H1 (cell line): ENCODE measurements around the gene CPED1.

Experiments used
- BCL11A ChIP-seq, 2 experiments: IDR thresholded peaks; one replicate each; pipeline ENCODE4 v1.6.1; 2011; ENCODE audit warnings: low read depth in 2 of 2, low read length in 2 of 2, mild to moderate bottlenecking in 2 of 2
- CTBP2 ChIP-seq: IDR thresholded peaks from 2 replicates; pipeline ENCODE4 v1.7.0; 2011; ENCODE audit warnings: borderline replicate concordance, mild to moderate bottlenecking, moderate library complexity, mixed read lengths, low read length; ENCODE audit not compliant: insufficient read depth, insufficient read length
- CTCF ChIP-seq, 3 experiments: IDR thresholded peaks; 1 replicate in 2 of 3; 2 replicates in 1 of 3; pipeline versions ENCODE4 v1.5.1 to v1.6.1; 2011; ENCODE audit warnings: low read length in 3 of 3, mild to moderate bottlenecking in 3 of 3, inconsistent platforms in 2 of 3, low read depth in 1 of 3, moderate library complexity in 1 of 3; ENCODE audit not compliant: insufficient read depth in 1 of 3; ENCODE audit errors: control extremely low read depth in 1 of 3
- EZH2 ChIP-seq: fragments of 200-600 bp; sonication (generic); IDR thresholded peaks from 2 replicates; pipeline ENCODE4 v1.7.1; 2012; ENCODE audit warnings: low read depth, mild to moderate bottlenecking, moderate library complexity, low read length, inconsistent platforms; ENCODE audit not compliant: severe bottlenecking
- HDAC6 ChIP-seq: IDR thresholded peaks from one replicate; pipeline ENCODE4 v1.7.1; 2012; ENCODE audit warnings: low read depth, mild to moderate bottlenecking, inconsistent platforms, low read length, moderate library complexity
- JUN ChIP-seq: IDR thresholded peaks from 2 replicates; pipeline ENCODE4 v1.6.1; 2011; ENCODE audit warnings: low read depth, mild to moderate bottlenecking, improper control_type of control experiment, low read length
- JUND ChIP-seq: IDR thresholded peaks from 2 replicates; pipeline ENCODE4 v1.6.1; 2011; ENCODE audit warnings: mild to moderate bottlenecking, improper control_type of control experiment, low read length
- POLR2A ChIP-seq, 2 experiments: IDR thresholded peaks; 1 replicate in 1 of 2; 2 replicates in 1 of 2; pipeline ENCODE4 v1.6.1; 2011; ENCODE audit warnings: low read depth in 2 of 2, low read length in 2 of 2, mild to moderate bottlenecking in 2 of 2; ENCODE audit errors: control extremely low read depth in 1 of 2
- POLR2AphosphoS5 ChIP-seq: IDR thresholded peaks from 2 replicates; pipeline ENCODE4 v1.6.1; 2011; ENCODE audit warnings: low read depth, low read length
- RAD21 ChIP-seq, 2 experiments: IDR thresholded peaks in 1 of 2; conservative IDR thresholded peaks in 1 of 2; 2 replicates each; pipeline ENCODE4 v1.6.1; 2011; ENCODE audit warnings: low read depth in 2 of 2, low read length in 2 of 2, improper control_type of control experiment in 1 of 2, inconsistent platforms in 1 of 2, mild to moderate bottlenecking in 1 of 2, moderate library complexity in 1 of 2
- RFX5 ChIP-seq: IDR thresholded peaks from 2 replicates; pipeline ENCODE4 v1.6.1; 2011; ENCODE audit warnings: low read depth, low read length, improper control_type of control experiment, borderline replicate concordance
- SIN3A ChIP-seq, 2 experiments: IDR thresholded peaks in 1 of 2; conservative IDR thresholded peaks in 1 of 2; 2 replicates each; pipeline ENCODE4 v1.6.1; 2011 to 2012; ENCODE audit warnings: low read length in 2 of 2, improper control_type of control experiment in 1 of 2, low read depth in 1 of 2, mild to moderate bottlenecking in 1 of 2
- SP2 ChIP-seq: IDR thresholded peaks from 2 replicates; pipeline ENCODE4 v1.6.1; 2012; ENCODE audit warnings: mild to moderate bottlenecking, low read length, inconsistent platforms
- ZNF274 ChIP-seq: IDR thresholded peaks from 2 replicates; pipeline ENCODE4 v1.7.0; 2012; ENCODE audit warnings: low read length, borderline replicate concordance; ENCODE audit errors: extremely low read depth

GRCh38 chr7:120994512-120995410 lies 6.2 kb downstream of the CPED1 start:
- TF ChIP-seq EZH2 (no peak), CTCF (IDR thresholded peaks at IDR 0.05; ENCODE audit: control extremely low read depth in 1 of 3, insufficient read depth in 1 of 3, low read depth in 1 of 3, low read length in 3 of 3) (no peak), JUND (no peak), JUN (no peak), BCL11A (IDR thresholded peaks at IDR 0.05; ENCODE audit: low read depth in 2 of 2, low read length in 2 of 2) (no peak), ZNF274 (no peak), POLR2AphosphoS5 (no peak), POLR2A (IDR thresholded peaks at IDR 0.05; ENCODE audit: control extremely low read depth in 1 of 2, low read depth in 2 of 2, low read length in 2 of 2) (no peak), RFX5 (no peak), SIN3A (conservative IDR thresholded peaks at IDR 0.05 in 1 of 2, IDR thresholded peaks at IDR 0.05 in 1 of 2; ENCODE audit: low read depth in 1 of 2, low read length in 2 of 2) (no peak), SP2 (no peak), RAD21 (IDR thresholded peaks at IDR 0.05 in 1 of 2, conservative IDR thresholded peaks at IDR 0.05 in 1 of 2; ENCODE audit: low read depth in 2 of 2, low read length in 2 of 2) (no peak), HDAC6 (no peak), CTBP2 (no peak)
